HepG2 (cell line): ENCODE measurements around the gene ACP5. TPM values are rescaled to one million over a fixed set of nuclear protein-coding genes. Genes with fewer than 3 reads are reported as not detected.

ENCODE experiments used
- ATAC-seq: fragments of 200-7000 bp; cut with Tn5 transposase; 3 replicates; pipeline ENCODE4 v1.9.1; 2020; ENCODE audit warnings: mild to moderate bottlenecking, moderate library complexity
- Bru-seq: library from RNA; stranded (reverse); fragments of 400-500 nt; gene quantifications from one replicate; lab custom pipeline; 2021; lab: Mats Ljungman, UMichigan
- BruChase-seq, 2 experiments: library from RNA; stranded (reverse); fragments of 400-500 nt; gene quantifications; one replicate each; lab custom pipeline; 2021; lab: Mats Ljungman, UMichigan
- BruUV-seq: library from RNA; stranded (reverse); fragments of 400-500 nt; replicated peaks from 2 replicates; lab custom pipeline; 2021; lab: Mats Ljungman, UMichigan
- CTCF ChIA-PET: fragments of 300-600 bp; formaldehyde crosslinking; extraction: SDS; loops from one replicate; lab custom pipeline; 2021; ENCODE audit warnings: low total read pairs, inconsistent platforms, low intra/inter-chr PET ratio; lab: Yijun Ruan, JAX
- POLR2A ChIA-PET: fragments of 350-600 bp; sonication (Branson Sonifier 250); formaldehyde crosslinking; loops from one replicate; lab custom pipeline; 2020; ENCODE audit warnings: antibody characterized with exemption, inconsistent platforms; lab: Yijun Ruan, JAX
- DNase-seq: peaks from one replicate; pipeline ENCODE4 v3.0.0-alpha.2; 2015; ENCODE audit warnings: low spot score
- FAIRE-seq: peaks from 3 replicates; lab custom pipeline; 2011; peaks lifted over from hg19 to GRCh38; lab: Jason Lieb, UNC
- H2AFZ ChIP-seq: one replicate; pipeline ENCODE4 v1.6.1; 2011; ENCODE audit warnings: low read length, inconsistent platforms
- H3K27ac ChIP-seq: fragments of 300-600 bp; 3 replicates; pipeline ENCODE4 v1.8.0; 2011; ENCODE audit warnings: mixed run types, mild to moderate bottlenecking, mixed read lengths, low read length, inconsistent platforms; ENCODE audit not compliant: insufficient read depth; ENCODE audit errors: extremely low read length
- H3K27me3 ChIP-seq, 2 experiments: fragments of 200-600 bp in 1 of 2; 2 replicates in 1 of 2; 3 replicates in 1 of 2; pipeline versions ENCODE4 v1.6.0 to v1.8.0; 2011; ENCODE audit warnings: low read length in 2 of 2, mild to moderate bottlenecking in 2 of 2, moderate library complexity in 2 of 2, inconsistent platforms in 1 of 2; ENCODE audit not compliant: insufficient read depth in 2 of 2, control insufficient read depth in 1 of 2
- H3K36me3 ChIP-seq, 2 experiments: fragments of 200-600 bp in 1 of 2; replicated peaks in 1 of 2; 2 replicates in 1 of 2; 3 replicates in 1 of 2; pipeline versions ENCODE4 v1.5.1 to v1.8.0; 2011; ENCODE audit warnings: low read length in 2 of 2, inconsistent platforms in 1 of 2; ENCODE audit not compliant: insufficient read depth in 2 of 2, control insufficient read depth in 1 of 2
- H3K4me1 ChIP-seq: 2 replicates; pipeline ENCODE4 v1.5.1; 2012; ENCODE audit warnings: low read length, inconsistent platforms; ENCODE audit not compliant: insufficient read depth
- H3K4me2 ChIP-seq: 2 replicates; pipeline ENCODE4 v1.6.0; 2011; ENCODE audit warnings: low read depth, low read length, inconsistent platforms
- H3K4me3 ChIP-seq, 3 experiments: fragments of 200-600 bp in 1 of 3; sonication (generic), shearing (Covaris generic) in 1 of 3; replicated peaks in 1 of 3; 2 replicates each; pipeline ENCODE4 v1.5.1; 2011 to 2016; ENCODE audit warnings: low read length in 3 of 3, inconsistent platforms in 2 of 3, low read depth in 2 of 3, mild to moderate bottlenecking in 2 of 3, control low read depth in 1 of 3, mixed read lengths in 1 of 3; ENCODE audit not compliant: insufficient read depth in 1 of 3
- H3K79me2 ChIP-seq: one replicate; pipeline ENCODE4 v1.6.1; 2011; ENCODE audit warnings: low read length, inconsistent platforms; ENCODE audit not compliant: insufficient read depth
- H3K9ac ChIP-seq: 2 replicates; pipeline ENCODE4 v1.6.0; 2011; ENCODE audit warnings: mild to moderate bottlenecking, low read depth, low read length, inconsistent platforms; ENCODE audit not compliant: insufficient read depth
- H3K9me3 ChIP-seq: 2 replicates; pipeline ENCODE4 v1.5.1; 2012; ENCODE audit warnings: mild to moderate bottlenecking, low read length
- H4K20me1 ChIP-seq: 2 replicates; pipeline ENCODE4 v1.6.0; 2011; ENCODE audit warnings: inconsistent platforms, mild to moderate bottlenecking, low read length, moderate library complexity; ENCODE audit not compliant: insufficient read depth
- ADNP ChIP-seq: sonication (generic); formaldehyde crosslinking; IDR thresholded peaks from 2 replicates; pipeline ENCODE4 v1.4.0; 2020; ENCODE audit warnings: missing genetic modification reagents
- HNRNPUL1 ChIP-seq: fragments of 200-400 bp; formaldehyde crosslinking; IDR thresholded peaks from 2 replicates; pipeline ENCODE4 v1.6.1; 2017; ENCODE audit warnings: low read depth, mild to moderate bottlenecking, low read length, moderate library complexity
- MYC ChIP-seq: sonication (generic); formaldehyde crosslinking; IDR thresholded peaks from 2 replicates; pipeline ENCODE4 v1.9.0; 2021; ENCODE audit warnings: missing genetic modification reagents, borderline replicate concordance
- SMAD1 ChIP-seq: sonication (generic); formaldehyde crosslinking; IDR thresholded peaks from 2 replicates; pipeline ENCODE4 v1.4.0; 2020; ENCODE audit warnings: missing genetic modification reagents, low read depth, mild to moderate bottlenecking, borderline replicate concordance
- ZBTB1 ChIP-seq: sonication (generic); formaldehyde crosslinking; IDR thresholded peaks from 2 replicates; pipeline ENCODE4 v1.4.0; 2020; ENCODE audit warnings: missing genetic modification reagents, borderline replicate concordance
- ZBTB8A ChIP-seq: sonication (generic); formaldehyde crosslinking; IDR thresholded peaks from 2 replicates; pipeline ENCODE4 v1.4.0; 2020; ENCODE audit warnings: mild to moderate bottlenecking, low read depth, missing genetic modification reagents, borderline replicate concordance
- ZFY ChIP-seq: sonication (generic); formaldehyde crosslinking; IDR thresholded peaks from 2 replicates; pipeline ENCODE4 v1.4.0; 2020; ENCODE audit warnings: missing genetic modification reagents
- ZNF558 ChIP-seq: sonication (generic); formaldehyde crosslinking; IDR thresholded peaks from 2 replicates; pipeline ENCODE4 v1.9.0; 2022; ENCODE audit warnings: mild to moderate bottlenecking, missing genetic modification reagents, borderline replicate concordance
- WGBS: methylation state at CpG from one replicate; pipeline ENCODE4 v1.1.6; 2017; ENCODE audit warnings: low lambda C conversion rate; 5-methylcytosine and 5-hydroxymethylcytosine counted together
- in situ Hi-C: cut with HindIII; loops from 2 replicates; pipeline ENCODE4 v1.10.0; 2017; ENCODE audit warnings: low pct_unique_long_range_greater_than_20kb; ENCODE audit not compliant: extremely low pct_ligation_motif_present
- intact Hi-C: fragments of 100-400 bp; cut with micrococcal nuclease; formaldehyde crosslinking; loops from one replicate; pipeline ENCODE4 v1.10.0; 2022; ENCODE audit not compliant: unreplicated experiment
- long read RNA-seq, 2 experiments: library from RNA in 1 of 2; library from polyadenylated mRNA in 1 of 2; stranded (forward) in 1 of 2; unstranded in 1 of 2; transcript quantifications; one replicate each; pipeline ENCODE4 v2.0.0, GENCODE V29; 2019 to 2022
- polyA minus RNA-seq, 3 experiments: library from RNA; depleted of rRNA, polyadenylated mRNA; stranded (reverse); fragments of >200 nt; gene quantifications; 2 replicates each; pipeline ENCODE4 v1.2.3, GENCODE V29; 2011; ENCODE audit warnings: low replicate concordance in 1 of 3
- polyA plus RNA-seq, 8 experiments: library from polyadenylated mRNA; depleted of rRNA in 3 of 8; stranded (reverse) in 7 of 8; unstranded in 1 of 8; fragments of >200 nt; fragmentation: Illumina TruSeq in 4 of 8; extraction: Trizol in 4 of 8; gene quantifications; 2 replicates each; pipeline versions ENCODE4 v1.2.1 to v1.2.3, GENCODE V29; 2011 to 2016; ENCODE audit warnings: low read depth in 4 of 8, missing spikeins in 1 of 8, mixed read lengths in 1 of 8; ENCODE audit not compliant: insufficient read depth in 1 of 8
- total RNA-seq, 5 experiments: library from RNA; depleted of rRNA; stranded (reverse); fragments of >200 nt; fragmentation: Illumina TruSeq; extraction: Trizol; gene quantifications; 2 replicates each; pipeline ENCODE4 v1.2.3, GENCODE V29; 2016; ENCODE audit warnings: low read depth in 1 of 5
- TF ChIP-seq, protein P1 (sequence below): IDR thresholded peaks from 2 replicates; pipeline ENCODE4 v1.6.1; 2012; ENCODE audit warnings: inconsistent platforms
- TF ChIP-seq, protein P2 (sequence below): sonication (generic); formaldehyde crosslinking; IDR thresholded peaks from 2 replicates; pipeline ENCODE4 v1.4.0; 2020; ENCODE audit warnings: missing genetic modification reagents
- TF ChIP-seq, protein P3 (sequence below): sonication (generic); formaldehyde crosslinking; IDR thresholded peaks from 2 replicates; pipeline ENCODE4 v1.5.0; 2020; ENCODE audit warnings: missing genetic modification reagents
- TF ChIP-seq, protein P4 (sequence below): sonication (generic); formaldehyde crosslinking; IDR thresholded peaks from 2 replicates; pipeline ENCODE4 v1.4.0; 2020; ENCODE audit warnings: missing genetic modification reagents, low read depth, mild to moderate bottlenecking, borderline replicate concordance

The ACP5 gene
- total RNA-seq (2016; rRNA removed; fragmentation: Illumina TruSeq; extraction: Trizol) (0.94 and 1.3 TPM in 2 replicates), polyA plus RNA-seq (2011; rRNA removed) (5.1 and 6.7 TPM in 2 replicates), polyA minus RNA-seq (2011; rRNA and poly(A)+ RNA removed; ENCODE audit: low replicate concordance) (6.2 TPM in 1 of 2 replicates, not detected in the other), Bru-seq, nascent RNA (percentile 24 among the genes with signal in this experiment), BruChase-seq, experiment 1, labeled RNA remaining after a 6-hour chase (percentile 36 among the genes with signal in this experiment), BruChase-seq, experiment 2, labeled RNA remaining after a 2-hour chase (percentile 18 among the genes with signal in this experiment)
- 0.26 and 0.30 TPM in 2 replicates for total RNA-seq (2016; cell fraction: cytosol; rRNA removed; fragmentation: Illumina TruSeq; extraction: Trizol; ENCODE audit: low read depth)
- 0.77 and 1.9 TPM in 2 replicates for total RNA-seq (2016; cell fraction: insoluble cytoplasmic fraction; rRNA removed; fragmentation: Illumina TruSeq; extraction: Trizol)
- total RNA-seq (2016; cell fraction: membrane; rRNA removed; fragmentation: Illumina TruSeq; extraction: Trizol): 0.52 and 0.71 TPM in 2 replicates
- 1.2 and 1.8 TPM in 2 replicates for total RNA-seq (2016; cell fraction: nucleus; rRNA removed; fragmentation: Illumina TruSeq; extraction: Trizol)
- 4.6 and 8.5 TPM in 2 replicates for polyA plus RNA-seq (2011; cell fraction: cytosol; rRNA removed)
- 2.8 and 3.6 TPM in 2 replicates for polyA plus RNA-seq (2011; cell fraction: nucleus; rRNA removed)
- polyA plus RNA-seq (2012): 0.67 and 1.0 TPM in 2 replicates
- 0.28 and 0.40 TPM in 2 replicates for polyA plus RNA-seq (2016; cell fraction: cytosol; fragmentation: Illumina TruSeq; extraction: Trizol; ENCODE audit: low read depth)
- 0.80 and 0.88 TPM in 2 replicates for polyA plus RNA-seq (2016; cell fraction: insoluble cytoplasmic fraction; fragmentation: Illumina TruSeq; extraction: Trizol; ENCODE audit: low read depth)
- polyA plus RNA-seq (2016; cell fraction: membrane; fragmentation: Illumina TruSeq; extraction: Trizol; ENCODE audit: low read depth): 0.98 and 1.1 TPM in 2 replicates
- polyA plus RNA-seq (2016; cell fraction: nucleus; fragmentation: Illumina TruSeq; extraction: Trizol; ENCODE audit: insufficient read depth, low read depth): 2.2 and 5.0 TPM in 2 replicates
- 2.7 and 3.1 TPM in 2 replicates for polyA minus RNA-seq (2011; cell fraction: cytosol; rRNA and poly(A)+ RNA removed)
- 0.37 and 0.90 TPM in 2 replicates for polyA minus RNA-seq (2011; cell fraction: nucleus; rRNA and poly(A)+ RNA removed)
- long read RNA-seq, experiment 1, transcript ACP5-213 (5 exons, 1,381 nt): major isoform, 7 of 7 reads
- long read RNA-seq, experiment 1, partial matches to known transcripts: 0 of 7 reads
- long read RNA-seq, experiment 1, other reads (novel, unspliced or antisense): 0 of 7 reads
- long read RNA-seq, experiment 2, partial matches to known transcripts: 1 of 5 reads
- long read RNA-seq, experiment 2, other reads (novel, unspliced or antisense): 1 of 5 reads

DNA sequence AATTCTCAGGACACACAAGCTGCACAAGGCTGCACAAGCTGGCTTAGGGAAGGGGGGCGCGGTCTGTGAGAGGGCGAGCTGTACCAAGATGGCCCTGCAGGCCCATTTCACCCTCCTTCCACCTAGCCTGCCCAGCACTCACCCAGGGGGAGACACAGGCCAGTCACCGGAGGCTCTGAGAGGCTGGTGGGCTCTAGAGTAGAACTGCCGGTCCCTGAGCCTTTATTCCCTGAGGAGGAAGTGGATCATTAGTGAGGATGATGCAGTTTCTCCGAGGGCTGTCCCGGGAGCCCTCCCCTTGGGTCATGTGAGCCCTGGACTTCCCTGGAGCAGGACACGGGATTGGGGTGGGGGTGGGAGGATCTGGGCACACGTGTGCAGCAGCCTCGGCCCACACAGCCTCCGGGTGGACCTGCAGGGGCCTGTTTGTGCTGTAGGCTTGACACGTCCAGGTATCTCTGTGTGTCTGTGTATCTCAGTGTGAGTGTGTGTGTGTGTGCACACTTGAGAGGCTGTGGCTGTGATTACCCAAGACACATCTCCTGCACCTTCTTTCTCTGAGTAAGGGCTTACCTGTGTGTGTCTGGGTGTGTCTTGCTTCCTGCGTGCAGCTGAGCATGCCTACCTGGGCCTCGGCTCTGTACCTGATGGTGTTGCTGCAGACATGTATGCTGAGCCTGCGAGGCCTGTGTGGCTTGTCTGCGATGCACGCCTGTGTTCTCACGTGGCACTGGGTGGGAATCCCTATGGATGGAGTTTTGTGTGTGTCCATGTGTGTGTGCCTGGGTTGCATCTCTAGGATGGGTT, at the start of gene ACP5:
Gene ACP5, minus strand, starts transcription at position 195 of the 807 bp plus-strand sequence. CDS start 328 bp downstream, outside the sequence.
- 60% methylated on average over 3 of the region's 18 CpGs for WGBS
- peak within 1 kb of the TSS; percentile 67 for H3K4me2 ChIP-seq
- peak within 1 kb of the TSS in 1 of 3 experiments; percentile 47; a peak in 1 of 6 replicates for H3K4me3 ChIP-seq
- intact Hi-C loops: no loop called here
- ChIA-PET CTCF (no interaction called here), POLR2A (interaction anchor here (0.9 to 2.2 kb wide), 2 partner anchors 18 to 20 kb away, joined by 3 to 7 read pairs; partner anchors contain the start of gene ELOF1)
- H3K27ac ChIP-seq: no peak within 1 kb of the TSS
- BruUV-seq: no TSS peak
- no peak for DNase-seq
- H3K9ac ChIP-seq: peak within 1 kb of the TSS; percentile 36
- in situ Hi-C loops: no loop called here
- H3K9me3 ChIP-seq: no peaks in the 10 kb centered on the region
- no peaks in the 10 kb centered on the region for H3K79me2 ChIP-seq
- H4K20me1 ChIP-seq: no peaks in the 10 kb centered on the region
- FAIRE-seq: no peak
- peak; percentile 45 for ATAC-seq
- no peaks in the 10 kb centered on the region for H3K36me3 ChIP-seq
- H3K27me3 ChIP-seq: no peaks in the 10 kb centered on the region
- H3K4me1 ChIP-seq: peaks cover 17% of the 10 kb centered on the region
- H2AFZ ChIP-seq: no peak within 1 kb of the TSS
- TF ChIP-seq ZNF558 (0 out of 2 replicates have a peak, but pooled peaks have one; percentile 34), HNRNPUL1 (no peak), ZFY (CRISPR knock-in tag) (peak; percentile 34; the same call in 1 of the 2 replicates), MYC (0 out of 2 replicates have a peak, but pooled peaks have one; percentile 24), ADNP (no peak), SMAD1 (CRISPR knock-in tag) (no peak), ZBTB8A (CRISPR knock-in tag) (no peak), ZBTB1 (CRISPR knock-in tag) (no peak)
- TF ChIP-seq, protein P1, sequence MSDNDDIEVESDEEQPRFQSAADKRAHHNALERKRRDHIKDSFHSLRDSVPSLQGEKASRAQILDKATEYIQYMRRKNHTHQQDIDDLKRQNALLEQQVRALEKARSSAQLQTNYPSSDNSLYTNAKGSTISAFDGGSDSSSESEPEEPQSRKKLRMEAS: peak; percentile 51; the same call in 1 of the 2 replicates
- TF ChIP-seq, protein P2, sequence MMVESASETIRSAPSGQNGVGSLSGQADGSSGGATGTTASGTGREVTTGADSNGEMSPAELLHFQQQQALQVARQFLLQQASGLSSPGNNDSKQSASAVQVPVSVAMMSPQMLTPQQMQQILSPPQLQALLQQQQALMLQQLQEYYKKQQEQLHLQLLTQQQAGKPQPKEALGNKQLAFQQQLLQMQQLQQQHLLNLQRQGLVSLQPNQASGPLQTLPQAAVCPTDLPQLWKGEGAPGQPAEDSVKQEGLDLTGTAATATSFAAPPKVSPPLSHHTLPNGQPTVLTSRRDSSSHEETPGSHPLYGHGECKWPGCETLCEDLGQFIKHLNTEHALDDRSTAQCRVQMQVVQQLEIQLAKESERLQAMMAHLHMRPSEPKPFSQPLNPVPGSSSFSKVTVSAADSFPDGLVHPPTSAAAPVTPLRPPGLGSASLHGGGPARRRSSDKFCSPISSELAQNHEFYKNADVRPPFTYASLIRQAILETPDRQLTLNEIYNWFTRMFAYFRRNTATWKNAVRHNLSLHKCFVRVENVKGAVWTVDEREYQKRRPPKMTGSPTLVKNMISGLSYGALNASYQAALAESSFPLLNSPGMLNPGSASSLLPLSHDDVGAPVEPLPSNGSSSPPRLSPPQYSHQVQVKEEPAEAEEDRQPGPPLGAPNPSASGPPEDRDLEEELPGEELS (CRISPR knock-in tag): 0 out of 2 replicates have a peak, but pooled peaks have one; percentile 14
- TF ChIP-seq, protein P3, sequence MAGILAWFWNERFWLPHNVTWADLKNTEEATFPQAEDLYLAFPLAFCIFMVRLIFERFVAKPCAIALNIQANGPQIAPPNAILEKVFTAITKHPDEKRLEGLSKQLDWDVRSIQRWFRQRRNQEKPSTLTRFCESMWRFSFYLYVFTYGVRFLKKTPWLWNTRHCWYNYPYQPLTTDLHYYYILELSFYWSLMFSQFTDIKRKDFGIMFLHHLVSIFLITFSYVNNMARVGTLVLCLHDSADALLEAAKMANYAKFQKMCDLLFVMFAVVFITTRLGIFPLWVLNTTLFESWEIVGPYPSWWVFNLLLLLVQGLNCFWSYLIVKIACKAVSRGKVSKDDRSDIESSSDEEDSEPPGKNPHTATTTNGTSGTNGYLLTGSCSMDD (CRISPR knock-in tag): no peak
- TF ChIP-seq, protein P4, sequence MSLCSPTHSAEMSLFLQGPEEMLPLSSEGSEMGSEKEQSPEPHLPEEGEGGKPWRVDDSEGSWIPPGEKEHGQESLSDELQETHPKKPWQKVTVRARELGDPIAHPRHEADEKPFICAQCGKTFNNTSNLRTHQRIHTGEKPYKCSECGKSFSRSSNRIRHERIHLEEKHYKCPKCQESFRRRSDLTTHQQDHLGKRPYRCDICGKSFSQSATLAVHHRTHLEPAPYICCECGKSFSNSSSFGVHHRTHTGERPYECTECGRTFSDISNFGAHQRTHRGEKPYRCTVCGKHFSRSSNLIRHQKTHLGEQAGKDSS (CRISPR knock-in tag): no peak
